ENCODE data around the gene MEIOB.

The MEIOB gene

DNA sequence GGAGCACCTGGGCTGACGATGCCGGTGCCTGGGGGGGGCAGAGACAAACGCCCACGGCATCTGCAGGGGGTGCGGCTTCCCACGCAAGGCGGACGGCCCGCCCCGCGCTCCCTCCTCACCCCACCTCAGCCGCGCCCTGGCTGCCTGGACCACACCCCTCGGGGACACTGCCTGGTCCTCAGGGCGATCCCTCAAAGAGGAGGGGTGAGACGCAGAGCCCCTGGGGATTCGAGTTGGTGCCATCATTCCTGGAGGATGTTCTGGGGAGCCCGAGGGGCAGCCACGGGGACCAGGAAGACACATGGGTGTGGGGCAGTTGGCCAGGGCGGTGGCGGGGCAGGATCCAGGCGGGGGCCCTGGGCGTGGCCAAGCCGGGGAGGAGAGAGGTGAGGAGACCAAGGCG, 82.3 kb downstream of the MEIOB start:
- no peak for DNase-seq

DNA sequence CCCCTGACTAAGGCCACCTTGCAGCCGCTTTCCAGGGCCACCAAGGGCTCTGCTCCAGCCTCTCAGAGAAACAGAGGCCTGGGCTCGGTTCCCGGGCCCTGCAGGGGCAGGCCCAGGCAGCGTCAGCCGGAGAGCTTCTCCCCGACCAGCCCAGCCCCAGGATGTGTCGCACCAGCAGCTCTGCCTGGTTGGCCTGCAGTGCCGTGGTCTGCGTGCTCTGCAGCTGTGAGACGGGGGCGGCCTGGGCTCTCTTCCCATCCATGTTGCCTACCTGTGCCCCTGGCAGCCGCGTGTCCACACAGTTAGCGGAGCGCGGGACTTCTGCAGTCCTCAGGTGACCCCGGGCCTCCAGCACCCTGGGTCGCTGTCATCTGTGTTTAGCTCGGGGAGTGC, 83.3 kb downstream of the MEIOB start:
- no peak for DNase-seq

DNA sequence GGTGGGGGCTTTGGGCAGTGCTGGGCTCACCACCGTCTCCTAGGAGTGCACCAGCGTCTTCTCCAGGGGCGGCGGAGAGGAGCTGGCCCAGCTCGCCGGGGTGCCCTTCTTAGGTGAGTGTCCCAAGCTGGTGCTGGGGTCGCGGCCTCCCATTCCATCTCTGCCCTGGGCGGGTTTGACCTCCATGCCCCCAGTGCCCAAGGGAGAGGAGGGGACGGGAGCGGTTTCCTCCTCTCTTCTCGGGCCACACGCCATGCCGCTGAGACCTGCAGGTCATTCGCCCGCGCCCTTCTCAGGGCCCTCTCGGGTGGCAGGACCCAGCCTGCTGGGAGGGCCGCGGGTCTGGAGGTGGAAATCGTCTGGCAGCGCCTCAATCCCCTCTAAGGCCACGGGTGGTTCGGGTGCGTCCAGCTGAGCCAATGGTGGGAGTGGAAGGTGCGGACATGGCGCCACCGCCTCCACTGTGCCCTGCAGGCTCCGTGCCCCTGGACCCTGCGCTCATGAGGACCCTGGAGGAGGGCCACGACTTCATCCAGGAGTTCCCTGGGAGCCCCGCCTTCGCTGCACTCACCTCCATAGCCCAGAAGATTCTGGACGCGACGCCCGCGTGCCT, 83.8 kb downstream of the MEIOB start:
- no peak for DNase-seq

DNA sequence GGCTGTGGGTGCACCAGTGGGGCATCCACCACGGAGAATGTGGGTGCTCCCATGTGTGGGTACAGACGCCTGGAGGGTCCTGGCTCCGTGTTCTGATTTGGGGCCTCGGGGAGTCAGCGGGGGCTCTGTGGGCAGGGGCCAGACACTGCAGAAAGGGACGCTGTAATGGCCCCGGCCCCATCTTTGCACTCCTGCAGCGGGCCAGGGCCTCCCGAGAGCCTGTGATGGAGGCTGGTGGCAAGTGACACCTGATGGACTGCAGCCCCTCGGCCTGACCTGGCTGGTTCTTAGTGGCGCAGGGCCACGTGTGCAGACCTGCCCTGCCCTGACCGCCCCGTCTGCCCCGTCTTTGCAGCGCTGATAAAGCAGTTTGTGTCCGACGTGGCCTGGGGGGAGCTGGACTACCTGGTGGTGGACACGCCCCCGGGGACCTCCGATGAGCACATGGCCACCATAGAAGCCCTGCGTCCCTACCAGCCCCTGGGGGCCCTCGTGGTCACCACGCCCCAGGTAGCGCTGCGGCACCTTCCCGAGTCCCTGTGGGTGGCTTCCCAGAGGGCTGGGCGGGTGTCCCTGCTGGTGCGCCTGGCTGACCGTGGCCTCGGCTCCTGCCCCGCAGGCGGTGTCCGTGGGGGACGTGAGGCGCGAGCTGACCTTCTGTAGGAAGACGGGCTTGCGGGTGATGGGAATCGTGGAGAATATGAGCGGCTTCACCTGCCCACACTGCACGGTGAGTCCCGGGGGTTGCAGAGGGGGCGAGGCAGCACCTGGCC, 84.5 kb downstream of the MEIOB start:
- DNase-seq = no peak

DNA sequence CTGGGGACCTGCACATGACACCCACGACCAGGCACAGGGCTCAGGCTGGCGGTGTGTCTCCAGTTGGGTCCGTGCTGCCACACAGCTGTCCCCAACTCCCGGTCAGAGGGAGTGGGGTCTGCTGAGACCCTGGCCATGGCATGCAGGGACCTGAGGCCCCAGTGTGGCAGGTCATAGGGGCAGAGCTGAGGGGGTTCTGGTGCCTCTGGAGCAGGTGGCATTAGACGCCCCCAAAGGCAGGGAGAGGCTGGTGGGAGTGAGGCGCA, 85.0 kb downstream of the MEIOB start:
- DNase-seq = no peak

DNA sequence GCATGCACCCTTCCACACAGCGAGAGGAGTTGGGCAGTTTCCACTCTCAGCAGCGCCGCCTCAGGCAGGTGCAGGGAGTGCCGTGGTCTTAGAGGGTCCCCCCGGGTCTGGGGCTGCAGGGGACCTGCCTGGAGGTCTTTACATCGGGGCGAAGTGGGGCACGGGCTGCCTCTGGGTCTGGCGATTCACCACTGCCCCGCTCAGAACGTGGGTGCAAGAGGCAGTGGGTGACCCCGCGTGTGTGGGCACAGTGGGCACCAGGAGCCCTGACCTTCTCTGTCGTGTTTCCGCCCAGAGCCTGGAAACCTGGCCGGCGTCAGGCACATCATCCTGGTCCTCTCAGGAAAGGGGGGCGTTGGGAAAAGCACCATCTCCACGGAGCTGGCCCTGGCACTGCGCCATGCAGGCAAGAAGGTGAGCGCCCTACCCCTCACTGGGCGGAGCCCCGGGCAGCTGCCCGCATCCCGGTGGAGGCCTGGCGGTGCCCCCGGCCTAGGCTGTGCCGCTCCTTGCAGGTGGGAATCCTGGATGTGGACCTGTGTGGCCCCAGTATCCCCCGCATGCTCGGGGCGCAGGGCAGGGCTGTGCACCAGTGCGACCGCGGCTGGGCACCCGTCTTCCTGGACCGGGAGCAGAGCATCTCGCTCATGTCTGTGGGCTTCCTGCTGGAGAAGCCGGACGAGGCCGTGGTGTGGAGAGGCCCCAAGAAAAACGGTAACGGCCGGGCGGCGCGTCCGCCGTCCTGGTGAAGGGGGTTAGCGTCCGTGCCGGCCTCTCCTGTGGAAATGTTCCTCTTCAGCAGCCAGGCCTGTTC, 85.5 kb downstream of the MEIOB start:
- DNase-seq = no peak

DNA sequence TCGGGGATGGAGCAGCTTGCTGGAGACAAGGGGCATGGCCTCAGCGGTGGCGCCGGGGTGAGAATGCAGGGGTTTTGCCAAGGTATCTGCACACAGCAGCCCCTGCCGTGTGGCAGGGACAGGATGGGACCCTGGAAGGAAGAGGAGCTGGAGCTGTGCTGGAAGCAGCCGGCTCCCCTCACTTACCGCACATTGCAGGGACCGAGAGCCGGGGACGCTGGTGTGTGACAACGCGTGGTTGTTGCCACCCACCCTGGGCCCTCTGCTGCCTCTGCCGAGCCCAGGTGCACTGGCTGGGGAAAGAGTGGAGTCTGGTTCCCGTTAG, 86.2 kb downstream of the MEIOB start:
- no peak for DNase-seq

DNA sequence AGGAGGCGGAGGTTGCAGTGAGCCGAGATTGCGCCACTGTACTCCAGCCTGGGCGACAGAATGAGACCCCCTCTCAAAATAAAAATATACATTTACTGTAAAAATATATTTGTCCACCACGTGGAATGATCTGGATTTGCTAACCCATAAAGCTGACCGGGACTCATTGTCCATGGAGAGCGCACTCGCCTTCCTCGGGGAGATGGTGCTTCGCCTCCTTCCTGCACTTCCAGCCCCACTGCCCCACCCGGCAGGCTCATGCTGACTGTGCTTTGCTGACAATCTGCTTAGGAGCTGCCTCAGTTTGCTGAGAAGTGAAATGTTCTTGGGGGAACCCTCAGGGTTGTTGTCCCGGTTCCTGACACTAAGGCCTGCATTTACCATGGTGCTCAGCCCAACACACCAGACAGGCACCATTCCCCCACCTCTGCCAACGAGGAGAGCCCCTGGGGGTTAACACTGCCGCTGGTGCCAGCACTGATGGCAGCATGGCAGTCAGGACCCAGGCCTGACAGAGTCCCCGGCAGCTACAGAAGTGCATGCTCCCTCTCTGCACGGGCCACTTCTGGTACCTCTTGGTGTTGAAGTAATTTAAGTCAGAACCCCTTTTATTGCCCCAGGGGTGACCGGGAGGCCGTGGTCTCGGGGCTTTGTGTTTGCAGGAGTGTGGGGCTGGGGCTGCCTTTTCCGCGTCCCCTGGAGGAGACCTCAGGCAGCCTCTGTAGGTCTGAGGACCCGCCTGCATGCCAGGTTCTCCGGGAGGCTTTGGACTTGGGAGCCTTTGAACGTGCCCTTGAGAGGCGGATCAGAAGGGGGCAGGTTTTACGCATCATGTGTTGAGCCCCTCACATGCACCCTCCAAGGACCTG, 86.8 kb downstream of the MEIOB start:
- DNase-seq = no peak

Measured in nucleus accumbens (tissue), 56 donors.